GM12873 (cell line): ENCODE results near the gene PPP6R1.

ENCODE experiments used
- CTCF ChIP-seq: IDR thresholded peaks from 2 replicates; pipeline ENCODE4 v1.5.1; 2012; ENCODE audit warnings: low read depth, mild to moderate bottlenecking, moderate library complexity, low read length, control low read depth; ENCODE audit not compliant: insufficient read depth; ENCODE audit errors: missing control alignments

Gene PPP6R1

GRCh38 chr19:55258828-55259539 is at the start of gene PPP6R1:
PPP6R1 (minus strand) TSS chr19:55259017; CDS start chr19:55247103, 11,914 bp downstream.
- no peak for TF ChIP-seq CTCF

GRCh38 chr19:55308281-55308680 is 49.5 kb upstream of the PPP6R1 start:
- TF ChIP-seq CTCF, result no peak

GRCh38 chr19:55306712-55307111 is 47.9 kb upstream of the PPP6R1 start:
- no peak for TF ChIP-seq CTCF

GRCh38 chr19:55305983-55306562 is 47.3 kb upstream of the PPP6R1 start:
- no peak for TF ChIP-seq CTCF

- no peak for TF ChIP-seq CTCF
These were observed 46.7 kb upstream of the PPP6R1 start for GRCh38 chr19:55305491-55305890.

- TF ChIP-seq CTCF, result no peak
These were observed 46.2 kb upstream of the PPP6R1 start for GRCh38 chr19:55304980-55305379.

- no peak for TF ChIP-seq CTCF
These were observed 45.6 kb upstream of the PPP6R1 start for GRCh38 chr19:55304279-55304978.
